Glomerular endothelial cell (primary cell): ENCODE data around the gene LIPT2. TPM values are rescaled to one million over a fixed set of nuclear protein-coding genes. Genes with fewer than 3 reads are reported as not detected.

Source experiments
- DNase-seq: peaks from one replicate; pipeline ENCODE4 v3.0.0-alpha.2; 2011; ENCODE audit warnings: low read depth, low spot score; ENCODE audit errors: extremely low read depth
- total RNA-seq: library from RNA; depleted of rRNA; stranded (reverse); fragments of >200 nt; gene quantifications from 2 replicates; pipeline ENCODE4 v1.2.3, GENCODE V29; 2015

LIPT2 gene
- total RNA-seq, 1 donor from 2014 or later, result 3.6 TPM

DNA sequence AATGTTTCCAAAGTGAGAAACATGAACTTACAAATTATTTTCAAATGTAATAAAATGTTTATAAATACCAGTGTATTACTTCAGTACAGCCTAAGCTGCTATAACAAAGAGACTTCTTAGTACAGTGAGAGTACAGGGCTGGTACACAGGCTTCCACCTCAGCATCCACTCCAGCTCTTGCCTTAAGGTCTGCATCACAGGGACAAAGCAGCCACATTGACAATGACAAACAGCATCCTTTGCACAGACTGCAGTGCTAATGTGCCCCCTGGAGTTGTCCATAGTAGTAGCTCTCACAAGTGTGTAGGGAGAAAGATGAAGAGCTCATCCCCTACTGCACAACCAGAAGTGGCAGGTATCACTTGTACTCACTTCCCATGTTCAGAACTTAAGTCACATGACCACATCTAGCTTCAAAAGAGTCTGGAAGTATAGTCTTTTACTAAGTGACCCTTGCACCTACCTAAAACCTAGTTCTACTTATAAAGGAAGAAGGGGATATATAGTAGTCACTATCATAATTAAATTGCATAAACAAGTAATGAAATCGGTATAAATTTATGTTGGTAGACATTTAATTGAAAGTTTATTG, 10.7 kb upstream of the LIPT2 start:
- DNase-seq, result no peak

DNA sequence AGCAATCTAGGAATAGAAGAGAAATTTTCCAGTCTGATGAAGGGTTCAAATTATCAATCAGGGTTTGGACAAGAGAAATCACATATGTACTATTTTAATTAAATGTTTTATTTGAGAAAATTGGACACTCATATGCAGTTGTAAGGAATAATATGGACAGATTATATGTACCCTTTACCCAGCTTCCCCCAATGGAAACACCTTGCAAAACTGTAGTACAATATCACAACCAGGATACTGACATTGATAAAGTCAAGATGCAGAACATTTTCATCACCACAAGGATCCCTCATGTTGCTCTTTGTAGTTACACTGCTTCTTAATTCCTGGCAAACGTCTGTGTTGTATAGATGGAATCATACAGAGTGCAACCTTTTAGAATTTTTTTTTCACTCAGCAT, 1.4 kb upstream of the LIPT2 start:
- DNase-seq, result no peak

DNA sequence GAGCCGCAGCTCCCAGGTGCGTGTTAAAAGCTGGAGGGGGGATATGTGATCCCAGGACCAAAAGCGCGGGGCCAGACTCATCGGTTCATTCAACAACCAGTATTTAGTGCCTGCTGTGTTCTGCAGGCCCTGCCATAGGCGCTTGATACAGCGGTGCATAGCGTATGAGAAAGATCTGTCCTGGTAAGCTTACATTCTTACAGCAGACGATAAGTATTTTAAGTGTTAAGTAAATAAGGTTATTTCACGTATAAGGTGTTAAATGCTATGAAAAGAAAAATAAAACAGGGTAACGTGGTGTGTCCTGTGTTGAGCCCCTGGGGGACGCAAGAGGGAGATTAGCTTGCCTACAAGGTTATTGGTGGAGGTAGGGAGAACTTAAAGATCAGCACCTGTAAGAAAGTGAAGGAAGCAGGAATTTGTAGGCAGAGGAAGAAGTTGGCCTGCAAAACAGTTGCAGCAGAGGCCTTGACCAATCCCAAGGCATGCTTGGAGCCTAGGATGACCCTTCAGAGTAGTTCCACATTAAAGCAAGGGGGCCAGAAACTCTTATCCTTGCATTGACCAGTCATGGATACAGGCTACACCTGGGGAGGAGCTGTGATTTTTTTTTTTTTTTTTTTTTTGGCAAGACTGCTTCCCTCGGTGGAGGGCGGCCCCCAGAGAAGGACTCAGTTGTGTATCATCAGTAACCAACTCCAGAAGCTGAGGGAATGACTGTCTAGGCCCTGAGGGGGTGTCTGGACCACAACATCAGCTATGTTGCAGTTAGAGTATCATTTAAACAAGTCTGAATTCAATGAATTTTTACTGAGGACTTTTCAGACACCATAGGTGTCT, 487 bp upstream of the LIPT2 start:
- DNase-seq, result no peak

DNA sequence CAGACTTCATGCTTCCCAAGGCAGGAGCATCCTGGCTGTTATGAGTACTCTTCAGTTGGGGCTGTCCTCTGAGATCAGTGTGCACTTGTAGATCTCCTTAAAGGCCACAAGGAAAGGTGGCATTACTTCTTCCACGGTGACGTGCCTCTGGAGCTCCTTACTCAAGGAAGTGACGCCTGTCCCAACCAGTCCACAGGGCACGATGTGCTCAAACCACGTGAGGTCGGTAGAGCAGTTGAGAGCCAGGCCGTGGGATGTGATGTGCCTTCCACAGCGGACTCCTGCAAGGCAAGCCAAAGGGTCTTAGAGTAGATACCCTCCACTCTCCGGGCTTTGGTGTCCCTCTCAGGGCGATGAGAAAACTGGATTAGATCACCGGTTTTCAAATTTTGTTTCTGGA, 1.4 kb downstream of the LIPT2 start:
- DNase-seq, result no peak

DNA sequence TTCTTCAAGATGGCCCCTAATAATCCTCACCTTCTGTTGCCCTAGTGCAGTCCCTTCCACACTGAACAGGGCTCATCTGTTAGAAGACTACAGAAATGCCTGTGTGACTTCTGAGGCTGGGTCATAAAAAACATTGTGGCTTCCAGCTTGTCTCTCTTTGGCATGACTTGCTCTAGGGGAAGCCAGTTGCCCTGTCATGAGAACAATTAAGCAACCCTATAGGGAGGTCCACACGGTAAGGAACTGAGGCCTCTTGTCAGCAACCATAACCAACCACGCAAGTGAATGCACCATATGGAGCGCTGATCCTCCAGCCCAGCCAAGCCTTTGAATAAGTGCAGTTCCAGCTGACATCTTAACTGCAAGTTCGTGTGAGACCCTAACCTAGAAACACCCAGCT, 2.6 kb downstream of the LIPT2 start:
- DNase-seq, result no peak

DNA sequence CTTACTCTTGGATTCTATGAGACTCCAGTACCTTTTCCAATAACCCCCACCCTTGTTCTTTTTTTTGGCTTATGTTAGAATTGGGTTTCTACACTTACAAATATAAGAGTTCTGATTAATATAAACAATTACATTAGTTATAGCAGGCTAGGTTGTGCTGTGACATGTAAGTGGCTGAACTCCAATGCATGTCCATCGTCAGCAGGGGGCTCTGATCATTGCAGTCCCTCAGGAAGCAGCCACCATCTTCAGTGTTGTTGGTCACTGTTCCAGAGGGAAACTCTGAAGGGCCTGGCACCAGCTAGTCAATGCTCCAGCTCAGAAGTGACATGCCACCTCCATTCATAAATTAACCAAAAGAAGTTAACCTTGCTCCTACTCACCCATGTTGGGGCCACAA, 5.6 kb downstream of the LIPT2 start:
- no peak for DNase-seq

DNA sequence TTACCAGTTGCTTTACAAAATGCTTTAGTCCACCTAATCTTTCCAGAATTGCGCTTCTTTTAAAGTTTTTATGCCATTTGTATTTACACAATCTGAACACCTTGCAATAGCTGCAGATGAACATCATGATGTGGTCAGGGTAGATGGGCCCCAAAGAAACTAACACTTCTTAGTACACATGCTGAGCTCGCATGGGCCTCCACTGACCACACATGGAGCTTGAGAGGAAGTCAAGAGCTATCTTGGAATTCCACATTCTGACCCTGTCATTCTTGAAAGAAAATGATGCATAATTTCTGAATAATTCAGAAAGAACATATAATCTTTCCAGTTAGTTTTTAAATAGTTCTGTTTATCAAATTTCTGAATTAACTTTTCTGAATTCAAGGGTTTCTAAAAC, 7.7 kb downstream of the LIPT2 start:
- no peak for DNase-seq

DNA sequence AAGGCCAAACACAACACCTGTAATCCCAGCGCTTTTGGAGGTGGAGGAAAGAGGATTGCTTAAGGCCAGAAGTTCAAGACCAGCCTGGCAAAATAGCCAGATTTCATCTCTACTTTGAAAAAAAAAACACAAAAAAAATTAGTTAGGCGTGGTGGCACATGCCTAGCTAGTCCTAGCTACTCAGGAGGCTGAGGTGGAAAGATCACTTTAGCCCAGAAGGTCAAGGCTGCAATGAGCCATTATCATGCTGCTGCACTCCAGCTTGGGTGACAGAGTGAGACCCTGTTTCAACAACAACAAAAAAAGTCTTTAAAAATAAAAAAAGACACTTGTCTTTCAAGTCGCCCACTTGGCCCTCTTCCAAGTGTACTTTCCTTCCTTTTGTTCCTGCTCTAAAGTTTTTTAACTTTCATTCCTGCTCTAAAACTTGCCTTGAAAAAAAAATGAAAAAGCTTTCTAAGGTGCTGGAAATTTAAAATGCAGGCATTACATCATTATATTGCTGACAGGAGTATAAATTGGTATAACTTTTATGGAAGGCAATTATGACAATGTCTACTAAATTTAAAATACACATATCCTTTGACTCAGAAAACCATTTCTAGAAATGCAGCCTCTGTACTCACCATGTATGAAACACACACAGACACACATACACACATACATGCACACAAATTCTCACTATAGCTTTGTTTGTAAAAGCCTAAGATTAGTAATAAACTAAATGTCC, 12.7 kb downstream of the LIPT2 start:
- no peak for DNase-seq

DNA sequence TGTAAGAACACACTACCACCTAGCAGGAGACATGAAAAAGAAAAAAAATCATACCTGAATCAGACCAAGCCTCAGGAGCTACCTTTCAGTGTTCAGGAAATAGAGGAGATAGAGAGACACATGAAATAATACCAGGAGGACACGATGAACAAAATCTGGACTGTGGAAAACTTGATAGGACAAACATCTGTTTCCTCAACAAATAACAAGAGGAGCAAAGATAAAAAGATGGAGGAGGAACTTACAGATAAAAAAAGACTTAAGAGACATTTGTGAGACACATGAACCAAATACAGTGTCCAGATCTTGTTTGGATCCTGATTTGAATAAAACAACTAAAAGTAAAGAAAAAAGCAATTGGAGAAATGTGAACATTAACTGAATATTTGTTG, 13.8 kb downstream of the LIPT2 start:
- DNase-seq, result no peak

DNA sequence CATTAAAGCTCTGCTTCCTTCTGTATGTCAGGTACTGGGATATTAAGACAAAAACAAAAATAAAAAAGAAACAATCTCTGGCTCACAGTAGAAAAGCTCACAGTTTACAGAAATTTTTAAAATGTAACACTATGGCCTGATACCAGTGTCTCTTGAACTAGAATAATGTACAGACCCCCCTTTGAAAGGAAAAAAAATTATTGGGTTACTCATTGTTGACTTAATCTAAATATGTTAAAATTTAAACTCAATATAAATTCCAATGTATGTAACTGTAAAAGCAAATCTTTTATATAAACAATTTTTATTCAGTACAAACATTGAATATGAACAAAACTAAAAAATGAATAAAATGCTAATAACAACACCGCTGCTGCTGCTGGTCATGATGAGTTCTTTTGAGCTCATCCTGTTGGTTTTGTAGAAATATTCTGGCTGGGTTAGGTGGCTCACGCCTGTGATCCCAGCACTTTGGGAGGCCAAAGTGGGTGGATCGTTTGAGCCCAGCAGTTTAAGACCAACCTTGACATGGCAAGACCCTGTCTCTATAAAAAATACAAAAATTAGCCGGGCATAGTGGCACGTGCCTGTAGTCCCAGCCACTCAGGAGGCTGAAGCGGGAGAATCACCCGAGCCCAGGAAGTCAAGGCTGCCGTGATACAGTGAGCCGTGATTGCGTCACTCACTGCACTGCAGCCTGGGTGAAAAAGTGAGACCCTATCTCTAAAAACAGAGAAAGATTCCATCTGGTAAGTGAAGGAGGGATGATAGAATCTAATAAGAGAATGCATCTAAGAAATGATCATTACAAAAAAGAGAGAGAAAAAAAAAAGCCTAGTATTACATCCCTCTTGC, 14.4 kb downstream of the LIPT2 start:
- no peak for DNase-seq

DNA sequence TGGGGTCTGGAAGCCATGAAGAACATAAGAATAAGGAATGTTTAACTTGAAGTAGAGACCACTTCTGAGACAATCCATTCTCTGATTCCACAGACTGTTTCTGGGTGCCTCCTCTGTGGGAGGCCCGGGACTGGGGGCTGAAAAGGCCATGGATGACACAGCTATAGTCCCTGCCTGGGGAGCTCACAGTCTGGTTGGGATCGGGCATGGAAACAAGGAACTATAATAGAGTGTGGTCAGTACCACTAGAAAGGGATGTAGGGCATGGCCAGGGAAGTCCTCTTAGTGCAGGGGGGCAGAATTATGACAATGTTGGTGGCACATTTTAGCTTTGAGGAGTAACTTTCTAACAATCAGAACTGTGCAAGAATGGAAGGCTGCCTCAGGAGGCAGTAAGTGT, 17.0 kb downstream of the LIPT2 start:
- no peak for DNase-seq

DNA sequence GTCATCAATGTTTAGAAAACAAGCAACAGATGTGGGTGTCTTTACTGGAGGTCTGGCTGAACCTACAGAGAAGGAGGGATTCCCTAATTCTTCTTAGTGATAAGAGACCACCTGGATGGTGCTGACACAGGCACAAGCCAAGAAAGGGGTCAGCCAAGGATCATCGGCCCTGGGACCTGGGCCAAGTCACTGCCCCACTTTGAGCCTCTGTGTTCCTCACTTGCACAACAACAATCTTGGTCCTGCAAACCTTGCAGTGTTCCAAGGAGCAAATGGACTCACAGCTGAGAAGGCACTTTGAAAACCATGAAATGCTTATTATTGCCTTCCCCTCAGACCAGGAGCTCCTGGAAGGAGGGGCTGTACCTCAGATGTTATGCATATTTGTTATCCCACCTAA, 19.2 kb downstream of the LIPT2 start:
- DNase-seq, result no peak

DNA sequence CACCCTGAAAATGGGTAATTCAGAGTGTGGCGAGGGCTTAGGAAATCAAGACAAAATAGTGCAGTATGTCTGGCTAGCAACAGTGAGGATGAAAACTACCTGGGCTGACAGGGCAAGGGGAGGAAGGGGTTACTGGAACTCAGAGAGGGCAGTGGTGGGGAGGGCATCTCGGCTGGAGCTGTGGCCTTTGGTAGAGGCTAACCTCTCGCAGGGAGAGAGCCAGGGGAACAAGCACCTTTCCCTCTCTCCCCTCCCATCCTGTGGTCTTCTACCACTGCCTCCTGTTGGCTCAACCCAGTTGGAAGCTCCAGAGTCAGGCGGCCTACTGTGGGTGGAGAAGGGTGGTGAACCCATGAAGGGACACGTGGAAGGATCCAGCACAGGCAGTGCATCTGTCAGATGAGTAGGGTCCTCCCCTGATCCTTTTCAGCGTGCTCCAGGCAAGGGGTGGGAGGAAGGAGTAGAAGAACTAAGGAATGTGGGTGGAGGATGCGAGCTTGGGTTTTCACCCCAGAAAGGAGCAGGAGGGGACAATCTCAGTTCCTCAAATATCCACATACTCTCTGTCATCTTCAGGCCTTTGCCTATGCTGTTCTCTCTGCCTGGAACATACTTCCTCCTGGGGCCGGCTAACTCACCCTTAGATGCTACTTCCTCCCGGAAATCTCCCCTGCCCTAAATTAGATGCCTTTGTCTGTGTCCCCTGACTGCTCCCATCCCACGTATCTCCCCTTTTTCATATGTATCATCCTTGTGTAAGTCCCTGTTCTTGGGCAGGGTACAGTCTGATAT, 19.9 kb downstream of the LIPT2 start:
- no peak for DNase-seq

DNA sequence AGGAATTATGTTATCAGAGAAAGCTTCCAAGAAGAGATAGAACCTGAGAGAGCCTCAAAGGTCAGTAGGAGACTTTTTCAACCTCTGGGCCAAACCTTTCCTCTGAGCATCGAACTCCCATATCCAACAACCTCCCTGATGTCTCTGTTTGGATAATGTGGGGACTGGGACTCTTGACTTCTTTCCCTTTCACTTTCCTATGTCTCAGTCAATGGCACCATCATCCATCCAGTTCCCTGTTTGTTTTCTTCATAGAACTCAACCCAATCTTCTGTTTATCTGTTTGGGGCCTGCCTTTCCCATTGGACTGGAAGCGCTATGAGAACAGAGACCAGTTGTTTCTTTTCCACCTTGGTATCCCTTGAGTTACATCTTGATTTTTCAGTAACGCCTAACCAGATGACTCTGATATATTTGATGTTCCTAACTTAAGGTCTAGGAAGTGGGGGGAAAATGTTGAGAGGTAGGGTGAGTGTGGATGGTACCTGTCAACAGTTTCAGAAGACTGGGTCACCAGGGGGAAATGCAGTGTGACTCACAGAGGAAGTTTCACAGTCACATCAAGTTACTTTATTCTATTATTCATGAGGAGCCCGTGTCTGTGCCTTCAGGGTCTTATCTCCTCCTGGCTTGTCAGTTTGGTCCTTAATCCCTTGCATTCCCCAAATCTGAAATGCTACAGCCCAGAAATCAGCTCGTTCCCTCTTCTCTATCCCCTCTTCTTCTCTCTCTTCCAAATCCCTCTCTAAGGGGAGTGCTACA, 21.7 kb downstream of the LIPT2 start:
- DNase-seq, result no peak

DNA sequence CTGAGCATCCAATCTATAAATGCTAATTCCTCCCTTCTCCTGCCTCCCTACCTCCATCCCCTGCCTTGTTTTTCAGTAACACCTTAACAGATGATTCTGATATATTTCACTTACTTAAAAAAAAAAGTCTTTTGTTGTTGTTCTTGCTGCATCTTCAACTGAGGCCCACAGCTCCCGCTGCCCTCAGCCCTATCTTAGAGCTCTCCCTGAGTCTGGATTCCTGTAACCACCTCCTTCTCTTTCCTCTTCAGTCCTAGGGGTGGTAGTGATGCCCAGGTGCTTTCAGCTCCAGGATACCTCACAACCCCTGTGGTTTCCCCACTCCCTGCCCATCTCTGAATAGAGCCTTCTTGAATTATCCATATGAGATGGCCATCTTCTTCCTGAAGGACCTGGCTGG, 22.5 kb downstream of the LIPT2 start:
- no peak for DNase-seq

DNA sequence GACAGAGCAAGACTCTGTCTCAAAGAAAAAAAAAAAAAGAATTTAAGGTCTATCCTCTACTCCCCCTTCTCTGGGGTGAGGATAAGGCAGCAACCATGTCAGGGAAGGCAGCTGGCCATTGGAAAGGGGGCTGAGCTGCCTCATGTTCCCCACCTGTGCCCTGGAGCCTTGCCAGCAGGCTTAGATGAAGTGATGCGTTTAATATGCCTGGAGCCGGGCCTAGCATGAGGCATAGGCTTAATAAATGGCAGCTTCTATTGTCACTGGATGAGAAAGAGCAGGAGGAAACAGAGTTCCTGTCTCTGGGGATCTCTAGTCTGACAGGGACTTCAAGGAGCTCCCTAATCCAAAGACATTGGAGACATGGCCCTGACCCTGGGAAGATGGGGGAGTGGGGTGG, 23.0 kb downstream of the LIPT2 start:
- DNase-seq, result no peak

DNA sequence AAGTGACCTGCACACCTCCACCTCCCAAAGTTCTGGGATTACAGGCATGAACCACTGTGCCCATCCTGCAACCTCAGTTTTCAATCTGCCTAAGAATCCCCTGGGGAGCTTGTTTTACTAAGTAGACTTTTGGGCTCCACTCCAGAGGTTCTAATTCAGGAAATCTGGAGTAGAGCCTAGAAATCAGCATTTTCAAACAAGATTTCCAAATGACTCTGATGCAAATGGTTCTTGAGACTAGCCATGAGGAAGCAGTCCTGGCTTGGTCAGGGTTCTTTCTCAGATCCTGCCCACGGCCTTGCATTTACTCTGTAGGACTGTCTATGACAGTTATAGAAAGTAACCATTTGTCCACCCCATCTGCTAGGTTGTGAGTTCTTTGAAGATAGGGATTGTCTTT, 24.6 kb downstream of the LIPT2 start:
- no peak for DNase-seq

DNA sequence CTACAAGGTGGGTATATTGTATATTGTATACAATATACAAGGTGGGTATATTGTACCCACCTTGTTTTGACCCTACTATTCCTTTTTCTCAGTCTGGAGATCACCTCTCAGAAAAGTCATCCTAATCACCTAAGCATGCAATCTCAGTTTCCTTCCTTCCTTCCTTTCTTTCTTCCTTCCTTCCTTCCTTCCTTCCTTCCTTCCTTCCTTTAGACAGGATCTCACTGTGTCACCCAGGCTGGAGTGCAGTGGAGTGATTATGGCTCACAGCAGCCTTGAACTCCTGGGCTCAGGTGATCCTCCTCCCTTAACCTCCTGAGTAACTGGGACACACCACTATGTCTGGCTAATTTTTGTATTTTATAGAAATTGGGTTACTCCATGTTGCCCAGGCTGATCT, 25.0 kb downstream of the LIPT2 start:
- no peak for DNase-seq

DNA sequence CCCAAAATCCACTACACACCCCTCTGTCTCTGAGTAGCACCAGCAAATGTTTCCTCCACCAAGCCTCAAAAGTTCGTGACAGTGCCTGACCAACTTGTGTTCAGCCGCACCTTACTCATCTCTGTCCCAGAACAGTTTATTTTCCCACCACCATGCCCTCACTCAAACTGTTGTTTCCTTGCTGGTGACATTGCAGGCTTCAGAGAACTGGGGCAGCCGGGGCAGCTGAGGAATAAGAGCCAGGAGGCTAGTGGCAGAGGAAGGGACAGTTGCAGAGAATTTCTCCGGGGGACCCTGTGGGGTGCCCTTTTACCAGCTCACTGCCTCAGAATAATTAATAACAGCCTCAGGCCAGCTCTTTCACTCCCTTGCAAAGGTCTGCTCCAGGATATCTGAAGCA, 25.5 kb downstream of the LIPT2 start:
- DNase-seq, result no peak
